GM19239 (cell line): ENCODE measurements around the gene TNIK.

Source experiments
- DNase-seq: peaks from one replicate; pipeline ENCODE4 v3.0.0; 2011; ENCODE audit warnings: low spot score; ENCODE audit not compliant: insufficient read length
- FAIRE-seq: peaks from 2 replicates; lab custom pipeline; 2011; peaks lifted over from hg19 to GRCh38; lab: Jason Lieb, UNC

TNIK gene

DNA sequence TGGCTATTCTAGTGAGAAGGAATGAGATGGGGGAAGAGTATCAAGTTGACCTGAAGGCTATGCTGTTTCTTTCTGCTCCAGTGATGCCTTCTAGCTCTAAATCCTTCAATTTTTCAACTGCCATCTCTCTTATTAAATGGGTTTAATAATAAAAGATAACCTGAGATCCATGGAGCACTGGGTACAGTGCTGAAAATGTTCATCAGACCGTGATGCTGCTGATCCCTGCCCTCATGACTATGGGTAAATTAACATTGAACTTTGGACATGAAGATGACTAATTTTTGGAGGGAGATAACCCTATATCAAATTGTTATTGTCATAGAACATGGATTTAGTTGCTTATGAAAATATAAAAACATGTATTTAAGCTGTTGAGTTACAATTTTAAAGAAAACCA is 406.0 kb downstream of the TNIK start:
- FAIRE-seq = no peak
- no peak for DNase-seq

GRCh38 chr3:171049861-171050444 is 410.3 kb downstream of the TNIK start:
- DNase-seq (peak; percentile 47), FAIRE-seq (peak; percentile 70)

GRCh38 chr3:171046760-171047159 is 413.4 kb downstream of the TNIK start:
- DNase-seq (no peak), FAIRE-seq (no peak)

DNA sequence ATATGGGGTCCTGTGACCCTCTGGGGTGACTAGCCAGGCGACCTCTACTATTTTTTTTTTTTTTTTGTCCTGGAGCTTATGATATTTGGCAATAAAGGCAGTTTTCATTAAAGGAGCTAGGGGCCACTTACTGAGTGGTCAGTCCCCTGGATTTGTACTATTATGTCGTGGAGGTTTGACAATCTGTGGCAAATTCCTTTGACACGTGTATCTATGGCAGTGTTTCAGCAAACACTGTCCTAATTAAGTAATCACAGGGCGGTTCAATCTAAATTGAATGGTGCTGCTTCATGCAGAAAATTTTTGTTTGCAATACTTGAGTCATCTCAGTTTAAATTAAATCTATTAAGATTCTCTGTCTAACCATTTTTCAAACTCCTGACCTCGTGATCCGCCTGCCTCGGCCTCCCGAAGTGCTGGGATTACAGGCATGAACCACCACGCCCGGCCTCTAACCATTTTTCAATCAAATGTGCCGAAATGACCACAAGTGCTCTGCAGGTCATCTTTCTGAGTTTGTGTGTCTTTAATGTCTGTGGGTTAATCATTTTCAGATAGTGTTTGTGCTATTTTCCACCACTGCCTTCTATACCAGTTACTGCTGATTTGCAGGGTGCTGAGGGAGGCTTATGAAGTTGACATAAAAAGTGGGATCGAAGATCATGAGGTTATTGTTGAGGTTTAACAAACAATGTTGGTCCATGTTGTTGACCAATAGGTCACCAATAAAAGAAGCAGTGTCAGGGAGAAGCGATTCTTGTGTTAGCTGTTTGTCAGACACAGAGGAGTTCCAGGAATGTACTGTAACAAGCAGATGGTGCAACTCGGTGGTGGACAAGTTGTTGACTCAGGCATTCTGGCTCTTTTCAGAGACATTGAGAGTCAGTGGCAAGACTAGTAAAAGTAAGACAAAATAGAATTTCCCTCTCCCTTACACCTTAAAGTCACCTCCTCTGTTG is 415.1 kb downstream of the TNIK start:
- FAIRE-seq (no peak), DNase-seq (no peak)

- DNase-seq (no peak), FAIRE-seq (no peak)
These were observed 415.8 kb downstream of the TNIK start for GRCh38 chr3:171044384-171044783.

- no peak for FAIRE-seq
- no peak for DNase-seq
These were observed 420.5 kb downstream of the TNIK start for GRCh38 chr3:171039674-171040073.

- DNase-seq = no peak
- FAIRE-seq = no peak
These were observed 421.9 kb downstream of the TNIK start for GRCh38 chr3:171038342-171038741.

GRCh38 chr3:171028779-171029232 is 431.4 kb downstream of the TNIK start:
- FAIRE-seq = no peak

DNA sequence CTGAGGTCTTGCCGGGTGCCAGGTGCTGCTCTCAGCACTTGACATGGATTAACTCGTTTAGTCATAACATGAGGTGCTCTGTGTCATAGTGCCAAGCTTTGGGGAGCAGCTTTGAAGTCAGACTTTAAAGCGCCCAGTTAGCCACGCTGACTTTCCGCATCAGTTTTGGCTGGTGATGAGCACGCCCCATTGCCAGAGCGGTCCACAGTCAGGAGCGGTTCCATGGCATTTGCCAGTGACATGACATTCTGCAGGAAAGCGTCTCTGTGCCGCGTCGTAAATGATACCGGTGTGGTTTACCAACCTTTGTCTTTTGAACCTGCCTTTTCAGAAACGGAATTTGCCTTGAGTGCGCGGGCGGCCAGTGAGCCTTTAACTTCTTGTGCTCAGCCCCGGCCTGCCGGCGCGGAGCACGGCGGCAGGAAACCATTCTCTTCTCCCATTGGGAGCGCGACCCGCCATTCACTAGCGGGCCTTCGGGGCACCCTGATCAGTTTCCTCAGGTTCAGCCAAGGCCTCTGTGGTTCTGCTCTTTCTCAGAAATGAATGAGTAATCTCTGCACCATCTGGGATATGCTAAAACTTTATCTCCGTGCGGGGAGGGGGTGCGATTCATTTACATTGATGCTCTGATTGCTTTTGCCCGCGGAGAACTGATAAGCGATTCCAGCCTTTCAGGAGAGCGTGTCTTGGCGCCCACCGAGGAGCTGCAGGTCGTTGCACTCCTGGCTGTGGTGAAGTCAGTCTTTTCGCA is 432.0 kb downstream of the TNIK start:
- FAIRE-seq (no peak), DNase-seq (no peak)

More at GRCh38 chr3:171028779-171029232, 431.4 kb downstream of the TNIK start:
- no peak for DNase-seq

DNA sequence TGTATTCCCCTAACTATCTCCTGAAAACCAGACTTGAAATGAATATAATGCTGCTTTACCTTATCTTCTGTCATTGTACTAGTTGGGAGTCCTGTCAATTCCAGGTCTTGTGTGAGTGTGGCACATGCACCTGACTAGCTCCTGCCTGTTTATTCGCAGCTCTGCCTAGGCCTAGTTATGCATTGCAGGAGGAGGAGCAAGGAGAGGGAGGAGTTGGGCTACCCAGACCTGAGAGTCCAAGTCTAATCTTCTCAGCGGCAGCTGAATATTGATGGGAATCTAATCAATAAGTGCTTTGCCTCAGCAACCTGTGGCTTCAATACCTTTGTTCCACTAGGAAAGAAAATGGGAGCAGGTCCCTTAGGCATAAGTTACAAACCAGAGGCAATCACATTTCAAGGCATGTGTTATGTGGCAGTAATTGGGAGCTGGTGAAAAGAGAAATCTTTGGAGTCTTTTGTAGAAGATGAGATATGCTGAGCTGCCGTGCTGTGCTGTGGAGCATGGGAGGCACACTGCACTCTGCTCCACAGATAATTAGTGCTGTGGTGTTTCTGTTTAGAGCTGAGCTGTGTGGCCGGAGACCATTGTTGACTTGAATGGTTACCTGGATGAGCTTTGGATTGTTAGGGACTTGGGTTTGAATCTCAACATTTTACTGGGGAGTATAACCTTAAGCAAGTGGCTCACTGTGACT is 433.5 kb downstream of the TNIK start, which contains the start of gene SLC2A2:
Gene SLC2A2, minus strand, starts transcription at position 124 of the 697 bp plus-strand sequence. Its CDS starts 50 bp downstream, at position 74.
- DNase-seq (no peak), FAIRE-seq (no peak)

- FAIRE-seq (no peak), DNase-seq (no peak)
These were observed 436.6 kb downstream of the TNIK start for GRCh38 chr3:171023566-171023965.

GRCh38 chr3:171021377-171021776 is 438.8 kb downstream of the TNIK start:
- FAIRE-seq (no peak), DNase-seq (no peak)

DNA sequence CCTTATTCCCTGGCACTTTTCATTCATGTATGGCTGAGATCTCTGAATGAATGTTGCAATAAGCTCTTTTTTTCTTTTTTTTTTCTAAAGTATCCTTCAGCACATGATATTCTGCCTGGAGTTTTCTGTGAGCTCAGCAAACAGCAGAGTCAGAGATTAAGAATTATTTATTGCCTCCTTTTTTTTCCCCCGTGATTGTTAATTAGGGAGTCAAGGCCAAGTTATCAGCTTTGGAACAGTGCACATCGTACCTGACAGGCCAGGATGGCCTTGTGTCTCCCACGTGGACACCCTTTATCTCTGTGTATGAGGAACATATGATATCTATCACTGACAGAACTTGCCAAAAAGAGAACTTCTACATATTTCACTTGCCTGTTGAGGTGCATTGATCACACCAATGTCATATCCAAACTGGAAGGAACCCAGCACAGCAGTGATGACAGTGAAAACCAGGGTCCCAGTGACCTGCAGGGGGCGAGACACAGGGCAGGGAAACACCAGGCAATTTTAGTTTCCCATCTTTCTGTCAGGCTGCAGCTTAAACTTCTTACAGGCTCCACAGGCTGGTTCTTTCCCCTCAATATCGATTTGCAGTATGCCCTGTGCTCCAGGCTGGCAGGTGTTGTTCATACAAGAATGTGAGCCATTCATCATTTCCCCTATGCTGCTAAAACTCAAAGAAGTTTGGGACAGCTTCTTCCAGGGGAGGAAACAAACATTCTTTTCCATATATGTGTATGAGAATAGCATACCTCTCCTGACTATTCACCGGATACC is 441.9 kb downstream of the TNIK start:
- FAIRE-seq = no peak
- DNase-seq = no peak

- DNase-seq (no peak), FAIRE-seq (no peak)
These were observed 446.1 kb downstream of the TNIK start for GRCh38 chr3:171013822-171014748.

DNA sequence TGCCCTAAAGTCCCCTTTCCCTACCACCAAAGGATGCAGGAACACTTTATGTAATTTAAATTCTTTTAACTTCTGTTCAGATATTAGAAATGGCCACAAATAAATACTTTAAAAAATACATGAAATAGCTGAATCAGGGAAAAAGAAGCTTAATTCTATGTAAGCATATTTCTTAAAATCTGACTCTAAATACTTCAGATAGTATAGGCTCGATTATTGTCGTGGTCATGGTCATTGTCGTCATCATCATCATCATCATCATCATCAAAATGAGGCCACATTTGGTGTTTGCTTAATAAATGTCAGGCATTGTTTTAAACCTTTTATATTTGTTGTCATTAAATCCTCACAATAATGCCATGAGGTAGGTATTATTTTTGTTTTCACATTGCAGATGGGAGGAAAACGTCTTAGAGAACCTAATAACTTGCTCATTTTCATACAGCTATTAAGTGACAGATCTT is 448.3 kb downstream of the TNIK start:
- FAIRE-seq = no peak

More for the DNA sequence above, 448.3 kb downstream of the TNIK start:
- no peak for DNase-seq
